Skeletal muscle tissue (tissue), 4 donors: ENCODE results near the gene ATP5ME. TPM values are rescaled to one million over a fixed set of nuclear protein-coding genes. Genes with fewer than 3 reads are reported as not detected.
"Not testable (repeated sequence)": the region's sequence is repeated elsewhere in the genome, so short reads cannot be mapped to it uniquely, and the experiment has no call there.

ENCODE experiments used
- H3K27ac ChIP-seq: one replicate; pipeline ENCODE4 v1.7.0; 2013; ENCODE audit warnings: mild to moderate bottlenecking, low read depth, low read length, inconsistent platforms
- H3K27me3 ChIP-seq, 3 donors: one replicate each; pipeline ENCODE4 v1.7.0; 2013; ENCODE audit warnings: low read length in 3 of 3; ENCODE audit not compliant: control insufficient read depth in 3 of 3, insufficient read depth in 3 of 3
- H3K36me3 ChIP-seq, 3 donors: one replicate each; pipeline ENCODE4 v1.7.0; 2013; ENCODE audit warnings: low read length in 3 of 3; ENCODE audit not compliant: control insufficient read depth in 3 of 3, insufficient read depth in 3 of 3
- H3K4me1 ChIP-seq, 3 donors: one replicate each; pipeline ENCODE4 v1.7.0; 2013; ENCODE audit warnings: low read length in 3 of 3, mild to moderate bottlenecking in 3 of 3; ENCODE audit not compliant: control insufficient read depth in 3 of 3, insufficient read depth in 3 of 3
- H3K4me3 ChIP-seq, 3 donors: one replicate each; pipeline ENCODE4 v1.7.0; 2013; ENCODE audit warnings: low read length in 3 of 3
- H3K9ac ChIP-seq, 3 donors: one replicate each; pipeline ENCODE4 v1.7.0; 2013; ENCODE audit warnings: low read length in 3 of 3, mild to moderate bottlenecking in 3 of 3, moderate library complexity in 2 of 3, low read depth in 1 of 3
- H3K9me3 ChIP-seq, 3 donors: one replicate each; pipeline ENCODE4 v1.7.0; 2013; ENCODE audit warnings: low read length in 3 of 3; ENCODE audit not compliant: control insufficient read depth in 3 of 3
- total RNA-seq: library from RNA; depleted of rRNA; stranded (reverse); fragments of >200 nt; gene quantifications from one replicate; pipeline ENCODE4 v1.2.3, GENCODE V29; 2014
- donor health status: Osteomylitis.

The ATP5ME gene
- total RNA-seq, 1 donor from 2014 or later = 220 TPM

DNA sequence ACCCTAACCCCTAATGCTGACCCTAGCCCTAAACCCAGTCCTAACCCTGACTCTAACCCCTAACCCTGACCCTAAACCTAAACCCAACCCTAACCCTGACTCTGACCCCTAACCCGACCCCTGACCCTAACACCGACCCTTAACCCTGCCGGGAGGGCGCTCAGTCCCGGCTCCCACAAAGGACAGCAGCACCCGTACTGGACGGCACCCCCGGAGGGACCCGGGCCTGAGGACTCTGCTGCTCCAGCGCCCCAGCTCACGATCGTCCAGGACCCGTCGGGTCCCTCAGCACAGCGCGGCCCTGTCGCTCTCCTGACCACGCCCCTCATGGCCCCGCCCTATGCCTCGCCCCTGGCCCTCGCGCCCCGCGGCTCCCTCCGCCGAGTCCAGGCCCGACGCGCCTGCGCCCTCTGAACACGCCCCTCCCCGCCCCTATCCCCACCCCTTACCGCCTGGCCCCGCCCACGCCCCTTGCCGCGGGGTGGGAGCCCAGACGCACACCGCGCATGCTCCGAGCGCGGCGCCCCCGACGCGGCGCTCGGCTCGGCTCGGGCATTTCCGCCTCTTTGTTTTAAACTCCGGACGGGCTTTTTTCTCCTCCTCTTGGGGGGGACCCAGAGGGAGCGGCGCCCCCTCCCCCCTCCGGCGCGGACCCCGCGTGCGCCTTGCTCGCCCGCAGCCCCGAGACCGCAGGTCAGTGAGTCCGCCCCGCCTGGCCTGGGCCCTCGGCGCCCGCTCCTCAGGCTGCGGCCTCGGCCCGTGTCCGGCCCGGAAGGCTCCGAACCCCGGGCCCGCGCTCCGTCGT, 31.4 kb upstream of the ATP5ME start, which contains the start of gene PCGF3:
Gene PCGF3, plus strand, starts transcription at position 555 of the 805 bp plus-strand sequence. CDS start 27,849 bp downstream, outside the sequence.
- H3K36me3 ChIP-seq = peaks cover 0 to 5% (median 2%) of the 10 kb centered on the region in 3 donors
- H3K27ac ChIP-seq = peak within 1 kb of the TSS; percentile 64
- no peaks in the 10 kb centered on the region for H3K9me3 ChIP-seq
- H3K4me1 ChIP-seq = peaks cover 21 to 33% (median 24%) of the 10 kb centered on the region in 3 donors
- H3K9ac ChIP-seq = peak within 1 kb of the TSS; percentile 93 to 97 (median 96)
- peak within 1 kb of the TSS; percentile 84 to 90 (median 87) for H3K4me3 ChIP-seq
- H3K27me3 ChIP-seq = peaks cover 0 to 3% (median 2%) of the 10 kb centered on the region in 3 donors

DNA sequence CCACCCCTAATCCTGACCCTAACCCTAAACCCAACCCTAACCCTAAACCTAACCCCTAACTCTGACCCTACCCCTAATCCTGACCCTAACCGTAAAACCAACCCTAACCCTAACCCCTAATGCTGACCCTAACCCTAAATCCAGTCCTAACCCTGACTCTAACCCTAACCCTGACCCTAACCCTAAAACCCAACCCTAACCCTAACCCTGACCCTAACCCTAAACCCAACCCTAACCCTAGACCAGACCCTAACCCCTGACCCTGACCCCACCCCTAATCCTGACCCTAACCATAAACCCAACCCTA, 30.8 kb upstream of the ATP5ME start:
- Histone ChIP-seq H3K9ac (peak overlapping the region; percentile 67 to 86 (median 76)), H3K9me3 (no peaks in the 10 kb centered on the region), H3K27me3 (peaks cover 0 to 3% (median 2%) of the 10 kb centered on the region in 3 donors), H3K27ac (peak overlapping the region; percentile 52), H3K4me1 (peaks cover 21 to 30% (median 22%) of the 10 kb centered on the region in 3 donors), H3K4me3 (peak overlapping the region; percentile 77 to 84 (median 83)), H3K36me3 (peaks cover 0 to 2% (median 0%) of the 10 kb centered on the region in 3 donors)

DNA sequence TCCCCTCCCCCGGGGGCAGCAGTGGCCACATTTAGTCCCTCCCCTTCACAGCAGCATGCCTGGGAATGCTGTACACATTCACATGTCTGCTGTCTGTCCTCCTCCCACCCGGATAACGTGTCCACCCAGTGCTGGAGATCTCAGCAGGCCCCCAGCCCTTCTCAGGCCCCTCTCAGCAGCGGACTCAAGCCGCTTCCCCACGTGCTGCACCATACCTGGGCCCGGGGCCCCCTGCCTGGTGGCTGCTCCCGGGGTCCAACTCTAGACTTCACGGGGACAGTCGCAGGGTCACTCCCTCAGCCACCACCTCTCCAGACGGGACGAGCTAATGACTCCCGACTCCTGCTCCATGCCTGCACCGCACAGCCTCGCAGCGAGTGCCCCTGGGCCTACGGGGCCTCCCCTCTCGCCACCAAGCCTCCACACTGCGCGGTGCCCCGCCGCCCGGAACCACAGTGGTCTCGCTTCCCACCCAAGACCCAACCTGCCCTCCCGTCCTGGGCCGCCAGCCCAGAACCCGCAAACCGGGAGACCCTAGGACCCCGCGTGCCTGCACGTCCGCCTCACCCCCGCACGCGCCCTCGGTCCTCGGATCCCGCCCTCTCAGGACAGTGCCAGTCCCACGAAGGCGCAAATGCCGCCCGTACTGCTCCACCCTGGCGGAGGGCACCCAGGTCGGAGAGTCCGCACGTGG, 30.3 kb upstream of the ATP5ME start:
- no peak overlapping the region for H3K9ac ChIP-seq
- no peaks in the 10 kb centered on the region for H3K36me3 ChIP-seq
- peaks cover 0 to 3% (median 2%) of the 10 kb centered on the region in 3 donors for H3K27me3 ChIP-seq
- H3K9me3 ChIP-seq = no peaks in the 10 kb centered on the region
- H3K4me1 ChIP-seq = peaks cover 21 to 30% (median 22%) of the 10 kb centered on the region in 3 donors
- H3K27ac ChIP-seq = no peak overlapping the region
- H3K4me3 ChIP-seq = no peak overlapping the region

DNA sequence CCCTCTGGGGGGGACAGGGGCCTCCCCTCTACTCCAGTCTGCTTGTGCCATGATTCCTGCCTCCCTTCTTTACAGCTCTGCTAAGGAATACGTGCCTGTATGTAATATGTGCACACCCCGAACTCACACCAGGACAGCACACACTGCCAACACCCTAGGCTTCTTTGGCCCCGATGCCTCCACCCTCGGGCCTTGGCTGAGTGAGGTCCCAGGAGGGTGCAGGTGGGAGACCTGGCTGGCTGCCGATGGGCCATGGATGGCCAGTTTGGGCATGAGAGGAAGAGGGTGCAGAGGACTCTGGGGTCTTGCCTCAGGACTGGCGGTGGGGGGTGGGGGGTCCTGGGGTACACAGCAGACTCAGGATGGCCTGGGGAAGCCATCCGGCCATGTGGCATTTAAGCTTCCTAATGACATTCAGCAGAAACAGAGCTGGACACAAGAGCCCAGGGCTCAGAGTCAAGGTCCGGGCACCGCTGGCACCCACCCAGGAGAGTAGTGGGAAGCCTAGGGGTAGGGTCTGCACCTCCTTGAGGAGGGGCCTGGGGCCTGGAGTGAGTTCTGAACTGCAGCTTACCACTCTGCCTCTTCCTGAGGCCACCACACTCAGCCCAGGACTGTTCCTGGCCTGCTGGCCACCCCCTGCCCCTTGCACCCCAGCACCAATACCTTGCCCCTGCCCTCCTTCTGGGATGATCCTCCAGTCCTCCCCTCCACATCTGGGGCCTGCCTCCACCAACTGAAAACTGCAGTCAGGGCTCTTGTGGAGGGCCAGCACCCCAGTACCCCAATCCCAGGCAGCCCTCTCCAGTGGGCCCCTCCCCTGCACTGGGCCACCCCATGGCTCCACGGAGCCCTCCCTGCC, 29.5 kb upstream of the ATP5ME start:
- Histone ChIP-seq H3K36me3 (no peaks in the 10 kb centered on the region), H3K4me3 (no peak overlapping the region), H3K27me3 (peaks cover 0 to 3% (median 2%) of the 10 kb centered on the region in 3 donors), H3K9ac (no peak overlapping the region), H3K4me1 (peaks cover 18 to 24% (median 19%) of the 10 kb centered on the region in 3 donors), H3K27ac (no peak overlapping the region), H3K9me3 (no peaks in the 10 kb centered on the region)

DNA sequence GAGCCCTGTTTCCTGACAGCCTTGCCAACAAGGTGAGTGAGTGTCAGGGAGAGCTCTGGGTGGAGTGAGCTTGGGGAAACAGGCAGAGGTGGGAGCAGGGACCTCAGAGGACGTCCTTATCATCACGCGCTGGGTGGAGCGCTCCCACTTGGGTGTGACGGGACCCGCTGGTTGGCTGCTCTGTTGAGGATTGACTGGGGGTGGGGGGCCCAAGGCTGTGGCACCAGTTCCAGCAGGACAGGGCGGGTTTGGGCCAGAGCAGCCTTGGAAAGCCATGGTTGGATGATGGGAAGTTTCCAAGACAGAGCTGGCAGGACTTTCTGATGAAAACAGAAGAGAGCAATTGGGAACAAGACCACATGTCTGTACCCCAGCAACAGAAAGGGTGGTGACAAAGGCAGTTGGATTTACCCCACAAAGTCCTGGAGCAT, 28.6 kb upstream of the ATP5ME start:
- Histone ChIP-seq H3K9me3 (no peaks in the 10 kb centered on the region), H3K36me3 (no peaks in the 10 kb centered on the region), H3K9ac (no peak overlapping the region), H3K27ac (no peak overlapping the region), H3K27me3 (peaks cover 0 to 3% (median 2%) of the 10 kb centered on the region in 3 donors), H3K4me3 (no peak overlapping the region), H3K4me1 (peaks cover 11 to 17% (median 14%) of the 10 kb centered on the region in 3 donors)

DNA sequence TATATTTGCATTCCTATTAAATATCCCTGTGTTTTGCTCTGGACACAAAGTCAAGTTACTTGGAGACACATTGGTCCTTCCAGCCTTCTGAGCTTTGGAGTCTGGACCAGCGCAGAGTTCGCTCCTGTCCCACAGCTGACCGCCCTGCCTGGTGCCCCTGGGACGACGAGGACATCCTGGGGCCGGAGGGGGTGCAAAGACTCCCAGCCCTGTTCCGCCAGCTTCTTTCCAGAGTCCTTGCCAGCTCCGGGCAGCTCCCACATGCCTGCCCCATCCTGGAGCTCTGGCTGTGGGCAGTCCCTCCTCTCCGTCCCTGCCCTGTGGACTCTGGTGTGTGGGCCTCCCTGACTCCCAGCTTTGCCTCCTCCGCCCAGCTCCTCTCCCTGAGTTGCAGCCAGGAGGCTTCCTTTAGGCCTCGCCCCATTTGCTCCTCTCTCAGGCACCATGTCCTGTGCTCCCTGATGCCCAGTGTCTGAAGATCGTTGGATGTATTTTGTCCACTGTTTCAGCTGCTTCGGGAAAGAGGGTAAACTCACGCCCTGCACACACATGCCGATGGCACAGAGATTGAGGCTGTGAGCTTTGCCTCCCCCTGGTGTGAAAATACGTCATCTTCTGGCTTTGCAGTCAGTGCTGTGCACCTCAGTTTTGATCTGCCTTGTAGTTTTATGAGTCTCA, 26.6 kb upstream of the ATP5ME start:
- H3K36me3 ChIP-seq = no peaks in the 10 kb centered on the region
- H3K4me1 ChIP-seq = peaks cover 4 to 6% (median 4%) of the 10 kb centered on the region in 3 donors
- H3K9ac ChIP-seq = no peak overlapping the region
- no peak overlapping the region for H3K4me3 ChIP-seq
- H3K9me3 ChIP-seq = no peaks in the 10 kb centered on the region
- peaks cover 0 to 5% (median 5%) of the 10 kb centered on the region in 3 donors for H3K27me3 ChIP-seq
- H3K27ac ChIP-seq = no peak overlapping the region

DNA sequence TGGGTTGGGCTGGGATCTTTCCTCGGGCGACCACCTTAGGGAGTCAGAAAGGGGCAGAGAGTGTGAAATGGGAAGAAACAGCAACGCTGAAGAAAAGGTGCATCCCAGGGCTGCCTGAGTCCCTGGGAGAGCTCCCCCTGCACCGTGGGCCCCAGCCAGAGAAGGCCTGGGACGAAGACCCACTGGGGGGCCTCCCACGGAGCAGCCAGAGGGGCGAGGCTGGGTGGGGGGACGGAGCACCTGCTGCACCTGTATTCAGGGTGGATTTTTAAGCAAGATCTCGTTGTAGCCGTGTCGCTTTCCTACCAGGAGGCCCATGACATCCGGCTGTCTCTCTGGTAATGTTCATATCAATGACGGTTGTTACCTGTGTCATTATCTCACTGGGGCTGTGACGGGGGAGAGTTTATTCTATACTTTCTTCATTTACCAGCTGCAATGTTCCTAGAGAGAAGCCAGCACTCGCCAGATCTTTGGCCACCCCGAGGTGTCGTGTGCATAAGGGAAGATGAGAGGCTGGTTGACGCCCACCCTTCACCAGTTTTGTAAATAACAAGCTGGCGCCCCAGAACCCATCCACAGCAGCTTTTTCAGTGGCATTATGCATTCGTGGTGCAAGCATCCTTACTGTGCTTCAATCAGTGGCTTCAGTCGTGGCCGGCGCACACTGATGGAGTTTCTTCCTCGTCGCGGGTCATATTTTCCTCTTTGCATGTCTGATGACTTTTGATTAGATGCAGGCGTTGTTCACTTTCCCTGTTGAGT, 25.9 kb upstream of the ATP5ME start:
- Histone ChIP-seq H3K9me3 (no peaks in the 10 kb centered on the region), H3K4me1 (peaks cover under 1 to 1% (median under 1%) of the 10 kb centered on the region in 3 donors), H3K27me3 (peaks cover 3 to 12% (median 10%) of the 10 kb centered on the region in 3 donors), H3K27ac (no peak overlapping the region), H3K9ac (no peak overlapping the region), H3K4me3 (no peak overlapping the region), H3K36me3 (no peaks in the 10 kb centered on the region)

DNA sequence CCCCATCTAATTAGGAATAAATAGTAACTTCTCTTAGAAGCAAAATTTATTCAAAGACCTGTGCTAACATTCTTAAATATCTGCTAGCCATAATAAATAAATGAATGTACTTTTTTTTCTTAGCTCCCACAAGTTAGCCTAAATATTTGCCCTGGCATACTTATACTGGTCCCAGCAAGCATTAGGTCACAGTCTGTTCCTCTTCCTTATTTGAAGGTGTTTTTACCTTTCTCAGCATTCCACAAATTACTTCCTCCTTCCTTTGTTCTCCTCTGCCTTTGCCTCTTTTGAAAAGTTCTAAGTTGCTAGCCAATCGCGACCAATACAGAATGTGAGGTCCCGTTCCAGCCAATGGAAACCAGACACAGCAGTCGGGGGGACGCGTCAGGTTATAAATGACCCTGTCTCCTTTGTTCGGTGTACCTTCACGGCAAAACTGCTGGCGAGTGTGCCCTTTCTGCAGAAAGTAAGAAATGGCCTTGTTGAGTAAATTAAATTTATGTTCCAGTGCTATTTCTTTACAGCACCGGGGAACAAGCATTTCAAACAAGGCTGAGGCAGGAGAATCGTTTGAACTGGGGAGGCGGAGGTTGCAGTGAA, 20.4 kb upstream of the ATP5ME start:
- H3K4me1 ChIP-seq = not testable (repeated sequence)

More for the DNA sequence above, 20.4 kb upstream of the ATP5ME start:
- not testable (repeated sequence) for H3K9me3 ChIP-seq, H3K9ac ChIP-seq, H3K4me3 ChIP-seq, H3K27ac ChIP-seq, H3K36me3 ChIP-seq
- peaks cover 7 to 15% (median 15%) of the 10 kb centered on the region in 3 donors for H3K27me3 ChIP-seq
